Measurements from ENCODE around the gene SLX4IP. TPM values are rescaled to one million over a fixed set of nuclear protein-coding genes. Genes with fewer than 3 reads are reported as not detected.

SLX4IP gene
- total and polyA plus RNA-seq, 2 of the 13 experiments (the other 11 are each of a cell fraction or from before 2014, with no cell fraction given) = 3.6 to 7.3 TPM

DNA sequence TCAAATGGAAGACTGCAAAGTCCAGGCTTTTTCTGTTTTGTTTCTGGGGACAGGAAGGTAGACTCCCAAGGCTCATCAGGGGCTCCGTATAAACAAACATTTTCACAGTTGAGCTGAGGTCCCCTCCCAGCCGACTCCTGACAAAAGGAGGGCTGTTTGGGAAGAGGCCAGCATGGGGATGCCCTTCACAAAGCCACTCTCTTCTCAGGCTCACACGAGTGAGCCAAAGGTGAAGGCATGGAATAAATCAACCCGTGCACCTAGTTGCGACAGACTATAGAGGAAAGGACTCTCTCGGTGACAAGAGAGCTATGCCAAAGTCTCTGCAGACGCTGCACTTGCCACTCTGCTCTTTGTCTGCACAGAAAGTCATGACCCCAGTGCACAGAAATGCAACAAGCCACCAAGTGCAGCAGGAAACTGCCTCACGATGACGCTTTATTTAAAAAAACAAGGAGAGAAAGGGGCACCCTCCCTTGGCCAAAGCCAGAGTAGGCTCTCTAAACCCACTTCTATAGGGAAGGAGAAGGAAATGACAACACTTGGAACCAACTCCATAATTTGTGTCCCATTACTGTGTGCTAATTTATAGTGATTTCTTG lies 217.7 kb downstream of the SLX4IP start (continued):
- peak; percentile 72; the same call in 1 of the 2 replicates for TF ChIP-seq PITX1 (CRISPR knock-in tag; IDR thresholded peaks at IDR 0.05)
- no peak for TF ChIP-seq FOXP1 (IDR thresholded peaks at IDR 0.05)
- TF ChIP-seq FOXP1 (CRISPR knock-in tag; IDR thresholded peaks at IDR 0.05) = peak; percentile 64; the same call in 1 of the 2 replicates
- no peak for TF ChIP-seq ZZZ3 (CRISPR knock-in tag; IDR thresholded peaks at IDR 0.05; ENCODE audit: borderline replicate concordance)
- TF ChIP-seq ZNF766 (CRISPR knock-in tag; IDR thresholded peaks at IDR 0.05; ENCODE audit: borderline replicate concordance) = 0 out of 2 replicates have a peak, but pooled peaks have one; percentile 36
- peak; percentile 63 for TF ChIP-seq BHLHE40 (IDR thresholded peaks at IDR 0.05; ENCODE audit: low read length)
- TF ChIP-seq SIN3B (IDR thresholded peaks at IDR 0.05; ENCODE audit: low read length) = no peak
- no peak for TF ChIP-seq EED (CRISPR knock-in tag; IDR thresholded peaks at IDR 0.05)
- TF ChIP-seq, protein P1, sequence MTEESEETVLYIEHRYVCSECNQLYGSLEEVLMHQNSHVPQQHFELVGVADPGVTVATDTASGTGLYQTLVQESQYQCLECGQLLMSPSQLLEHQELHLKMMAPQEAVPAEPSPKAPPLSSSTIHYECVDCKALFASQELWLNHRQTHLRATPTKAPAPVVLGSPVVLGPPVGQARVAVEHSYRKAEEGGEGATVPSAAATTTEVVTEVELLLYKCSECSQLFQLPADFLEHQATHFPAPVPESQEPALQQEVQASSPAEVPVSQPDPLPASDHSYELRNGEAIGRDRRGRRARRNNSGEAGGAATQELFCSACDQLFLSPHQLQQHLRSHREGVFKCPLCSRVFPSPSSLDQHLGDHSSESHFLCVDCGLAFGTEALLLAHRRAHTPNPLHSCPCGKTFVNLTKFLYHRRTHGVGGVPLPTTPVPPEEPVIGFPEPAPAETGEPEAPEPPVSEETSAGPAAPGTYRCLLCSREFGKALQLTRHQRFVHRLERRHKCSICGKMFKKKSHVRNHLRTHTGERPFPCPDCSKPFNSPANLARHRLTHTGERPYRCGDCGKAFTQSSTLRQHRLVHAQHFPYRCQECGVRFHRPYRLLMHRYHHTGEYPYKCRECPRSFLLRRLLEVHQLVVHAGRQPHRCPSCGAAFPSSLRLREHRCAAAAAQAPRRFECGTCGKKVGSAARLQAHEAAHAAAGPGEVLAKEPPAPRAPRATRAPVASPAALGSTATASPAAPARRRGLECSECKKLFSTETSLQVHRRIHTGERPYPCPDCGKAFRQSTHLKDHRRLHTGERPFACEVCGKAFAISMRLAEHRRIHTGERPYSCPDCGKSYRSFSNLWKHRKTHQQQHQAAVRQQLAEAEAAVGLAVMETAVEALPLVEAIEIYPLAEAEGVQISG (CRISPR knock-in tag; IDR thresholded peaks at IDR 0.05) = peak; percentile 47; the same call in 1 of the 2 replicates
- no peak for TF ChIP-seq TSC22D2 (CRISPR knock-in tag; IDR thresholded peaks at IDR 0.05; ENCODE audit: borderline replicate concordance)
- no peak for TF ChIP-seq GMEB1 (CRISPR knock-in tag; IDR thresholded peaks at IDR 0.05; ENCODE audit: borderline replicate concordance)
- TF ChIP-seq SOX6 (IDR thresholded peaks at IDR 0.05) = no peak
- TF ChIP-seq SOX6 (CRISPR knock-in tag; IDR thresholded peaks at IDR 0.05) = peak; percentile 86
- peak; percentile 92 for TF ChIP-seq CEBPB (IDR thresholded peaks at IDR 0.05; ENCODE audit: borderline replicate concordance, low read depth, low read length)
- TF ChIP-seq ZNF776 (CRISPR knock-in tag; IDR thresholded peaks at IDR 0.05) = no peak
- TF ChIP-seq, protein P2, sequence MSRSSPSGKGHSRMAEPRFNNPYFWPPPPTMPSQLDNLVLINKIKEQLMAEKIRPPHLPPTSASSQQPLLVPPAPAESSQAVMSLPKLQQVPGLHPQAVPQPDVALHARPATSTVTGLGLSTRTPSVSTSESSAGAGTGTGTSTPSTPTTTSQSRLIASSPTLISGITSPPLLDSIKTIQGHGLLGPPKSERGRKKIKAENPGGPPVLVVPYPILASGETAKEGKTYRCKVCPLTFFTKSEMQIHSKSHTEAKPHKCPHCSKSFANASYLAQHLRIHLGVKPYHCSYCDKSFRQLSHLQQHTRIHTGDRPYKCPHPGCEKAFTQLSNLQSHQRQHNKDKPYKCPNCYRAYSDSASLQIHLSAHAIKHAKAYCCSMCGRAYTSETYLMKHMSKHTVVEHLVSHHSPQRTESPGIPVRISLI (CRISPR knock-in tag; IDR thresholded peaks at IDR 0.05; ENCODE audit: borderline replicate concordance) = peak; percentile 68; the same call in 1 of the 2 replicates
- TF ChIP-seq, protein P3, sequence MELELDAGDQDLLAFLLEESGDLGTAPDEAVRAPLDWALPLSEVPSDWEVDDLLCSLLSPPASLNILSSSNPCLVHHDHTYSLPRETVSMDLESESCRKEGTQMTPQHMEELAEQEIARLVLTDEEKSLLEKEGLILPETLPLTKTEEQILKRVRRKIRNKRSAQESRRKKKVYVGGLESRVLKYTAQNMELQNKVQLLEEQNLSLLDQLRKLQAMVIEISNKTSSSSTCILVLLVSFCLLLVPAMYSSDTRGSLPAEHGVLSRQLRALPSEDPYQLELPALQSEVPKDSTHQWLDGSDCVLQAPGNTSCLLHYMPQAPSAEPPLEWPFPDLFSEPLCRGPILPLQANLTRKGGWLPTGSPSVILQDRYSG (CRISPR knock-in tag; IDR thresholded peaks at IDR 0.05) = no peak
- 0 out of 2 replicates have a peak, but pooled peaks have one; percentile 33 for TF ChIP-seq ARNT2 (CRISPR knock-in tag; IDR thresholded peaks at IDR 0.05; ENCODE audit: low read depth)
- TF ChIP-seq, protein P4, sequence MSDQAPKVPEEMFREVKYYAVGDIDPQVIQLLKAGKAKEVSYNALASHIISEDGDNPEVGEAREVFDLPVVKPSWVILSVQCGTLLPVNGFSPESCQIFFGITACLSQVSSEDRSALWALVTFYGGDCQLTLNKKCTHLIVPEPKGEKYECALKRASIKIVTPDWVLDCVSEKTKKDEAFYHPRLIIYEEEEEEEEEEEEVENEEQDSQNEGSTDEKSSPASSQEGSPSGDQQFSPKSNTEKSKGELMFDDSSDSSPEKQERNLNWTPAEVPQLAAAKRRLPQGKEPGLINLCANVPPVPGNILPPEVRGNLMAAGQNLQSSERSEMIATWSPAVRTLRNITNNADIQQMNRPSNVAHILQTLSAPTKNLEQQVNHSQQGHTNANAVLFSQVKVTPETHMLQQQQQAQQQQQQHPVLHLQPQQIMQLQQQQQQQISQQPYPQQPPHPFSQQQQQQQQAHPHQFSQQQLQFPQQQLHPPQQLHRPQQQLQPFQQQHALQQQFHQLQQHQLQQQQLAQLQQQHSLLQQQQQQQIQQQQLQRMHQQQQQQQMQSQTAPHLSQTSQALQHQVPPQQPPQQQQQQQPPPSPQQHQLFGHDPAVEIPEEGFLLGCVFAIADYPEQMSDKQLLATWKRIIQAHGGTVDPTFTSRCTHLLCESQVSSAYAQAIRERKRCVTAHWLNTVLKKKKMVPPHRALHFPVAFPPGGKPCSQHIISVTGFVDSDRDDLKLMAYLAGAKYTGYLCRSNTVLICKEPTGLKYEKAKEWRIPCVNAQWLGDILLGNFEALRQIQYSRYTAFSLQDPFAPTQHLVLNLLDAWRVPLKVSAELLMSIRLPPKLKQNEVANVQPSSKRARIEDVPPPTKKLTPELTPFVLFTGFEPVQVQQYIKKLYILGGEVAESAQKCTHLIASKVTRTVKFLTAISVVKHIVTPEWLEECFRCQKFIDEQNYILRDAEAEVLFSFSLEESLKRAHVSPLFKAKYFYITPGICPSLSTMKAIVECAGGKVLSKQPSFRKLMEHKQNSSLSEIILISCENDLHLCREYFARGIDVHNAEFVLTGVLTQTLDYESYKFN (CRISPR knock-in tag; conservative IDR thresholded peaks at IDR 0.05) = peak; percentile 87
- TF ChIP-seq DPF2 (CRISPR knock-in tag; IDR thresholded peaks at IDR 0.05; ENCODE audit: borderline replicate concordance, low read depth) = 0 out of 2 replicates have a peak, but pooled peaks have one; percentile 33
